ENCODE data around the gene SH3BGR.

GRCh38 chr21:39555911-39556590, 104.3 kb downstream of the SH3BGR start:
- TF ChIP-seq POLR2A (IDR thresholded peaks at IDR 0.05) (no peak), CTCF (IDR thresholded peaks at IDR 0.05) (no peak)
